Measurements from ENCODE around the gene MPZL1.

GRCh38 chr1:167693425-167694045, 28.2 kb upstream of the MPZL1 start:
- TF ChIP-seq, protein P1, sequence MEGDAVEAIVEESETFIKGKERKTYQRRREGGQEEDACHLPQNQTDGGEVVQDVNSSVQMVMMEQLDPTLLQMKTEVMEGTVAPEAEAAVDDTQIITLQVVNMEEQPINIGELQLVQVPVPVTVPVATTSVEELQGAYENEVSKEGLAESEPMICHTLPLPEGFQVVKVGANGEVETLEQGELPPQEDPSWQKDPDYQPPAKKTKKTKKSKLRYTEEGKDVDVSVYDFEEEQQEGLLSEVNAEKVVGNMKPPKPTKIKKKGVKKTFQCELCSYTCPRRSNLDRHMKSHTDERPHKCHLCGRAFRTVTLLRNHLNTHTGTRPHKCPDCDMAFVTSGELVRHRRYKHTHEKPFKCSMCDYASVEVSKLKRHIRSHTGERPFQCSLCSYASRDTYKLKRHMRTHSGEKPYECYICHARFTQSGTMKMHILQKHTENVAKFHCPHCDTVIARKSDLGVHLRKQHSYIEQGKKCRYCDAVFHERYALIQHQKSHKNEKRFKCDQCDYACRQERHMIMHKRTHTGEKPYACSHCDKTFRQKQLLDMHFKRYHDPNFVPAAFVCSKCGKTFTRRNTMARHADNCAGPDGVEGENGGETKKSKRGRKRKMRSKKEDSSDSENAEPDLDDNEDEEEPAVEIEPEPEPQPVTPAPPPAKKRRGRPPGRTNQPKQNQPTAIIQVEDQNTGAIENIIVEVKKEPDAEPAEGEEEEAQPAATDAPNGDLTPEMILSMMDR (IDR thresholded peaks at IDR 0.05): no peak
- TF ChIP-seq POLR2A (IDR thresholded peaks at IDR 0.05) (no peak), EP300 (IDR thresholded peaks at IDR 0.05; ENCODE audit: low read depth) (no peak)
